K562 (cell line): Measurements from ENCODE around the gene MTFR2. TPM values are rescaled to one million over a fixed set of nuclear protein-coding genes. Genes with fewer than 3 reads are reported as not detected.

Source experiments
- CEBPB ChIP-seq: fragments of 450-650 bp; IDR thresholded peaks from 2 replicates; pipeline ENCODE4 v1.6.1; 2016; ENCODE audit warnings: missing genetic modification characterization, missing compliant biosample characterization
- EP300 ChIP-seq: IDR thresholded peaks from 2 replicates; pipeline ENCODE4 v1.6.1; 2012; ENCODE audit warnings: low read length, improper control_type of control experiment
- FUS ChIP-seq: fragments of 200-400 bp; formaldehyde crosslinking; optimal IDR thresholded peaks from 2 replicates; pipeline ENCODE3; 2017; ENCODE audit warnings: low read depth, low read length
- GABPA ChIP-seq: fragments of 200-800 bp; sonication (Bioruptor generic); conservative IDR thresholded peaks from 2 replicates; pipeline ENCODE4 v1.6.1; 2016; ENCODE audit warnings: low read depth, missing genetic modification characterization, missing compliant biosample characterization
- HDAC1 ChIP-seq, 2 experiments: fragments of 450-650 bp; IDR thresholded peaks; 2 replicates each; pipeline ENCODE4 v1.6.1; 2016 to 2017; ENCODE audit warnings: inconsistent platforms in 1 of 2, mild to moderate bottlenecking in 1 of 2, moderate library complexity in 1 of 2
- KLF1 ChIP-seq: fragments of 450-650 bp; IDR thresholded peaks from 2 replicates; pipeline ENCODE4 v1.6.1; 2016; ENCODE audit warnings: missing genetic modification characterization, missing compliant biosample characterization
- MCM2 ChIP-seq: fragments of 450-650 bp; IDR thresholded peaks from 2 replicates; pipeline ENCODE4 v1.6.1; 2017; ENCODE audit warnings: low read depth, mild to moderate bottlenecking
- NONO ChIP-seq, 2 experiments: fragments of 200-400 bp in 1 of 2; fragments of 450-650 bp in 1 of 2; formaldehyde crosslinking in 1 of 2; IDR thresholded peaks; 2 replicates each; pipeline ENCODE4 v1.6.1; 2017; ENCODE audit warnings: low read depth in 2 of 2, mild to moderate bottlenecking in 2 of 2, moderate library complexity in 2 of 2, low read length in 1 of 2
- SRSF3 ChIP-seq: fragments of 200-400 bp; formaldehyde crosslinking; IDR thresholded peaks from 2 replicates; pipeline ENCODE4 v1.6.1; 2016; ENCODE audit warnings: mild to moderate bottlenecking, low read length, moderate library complexity; ENCODE audit not compliant: insufficient read depth
- TEAD2 ChIP-seq: fragments of 450-650 bp; IDR thresholded peaks from 2 replicates; pipeline ENCODE4 v1.6.1; 2016; ENCODE audit warnings: missing genetic modification characterization, control low read depth, missing compliant biosample characterization
- ZNF354B ChIP-seq: fragments of 250-450 bp; sonication (Bioruptor Pico); IDR thresholded peaks from 2 replicates; pipeline ENCODE4 v1.4.0; 2020
- ZNF668 ChIP-seq: fragments of 250-450 bp; sonication (Bioruptor Pico); IDR thresholded peaks from 2 replicates; pipeline ENCODE4 v1.8.0; 2022; ENCODE audit warnings: mild to moderate bottlenecking, inconsistent platforms
- ZNF695 ChIP-seq: fragments of 450-650 bp; formaldehyde crosslinking; IDR thresholded peaks from 2 replicates; pipeline ENCODE4 v1.4.0; 2020; ENCODE audit warnings: mild to moderate bottlenecking, moderate library complexity
- polyA plus RNA-seq, 8 experiments: library from polyadenylated mRNA; depleted of rRNA in 4 of 8; stranded (reverse) in 5 of 8; unstranded in 3 of 8; fragments of >200 nt; fragmentation: Nextera tagmentation in 2 of 8; fragmentation: Illumina TruSeq in 1 of 8; extraction: Ambion mirVana in 2 of 8; extraction: Trizol in 1 of 8; gene quantifications; 2 replicates each; pipeline versions ENCODE4 v1.2.1 to v1.2.3, GENCODE V29; 2011 to 2014; ENCODE audit warnings: inconsistent platforms in 1 of 8, missing spikeins in 1 of 8
- total RNA-seq, 7 experiments: library from RNA; depleted of rRNA in 6 of 7; stranded (reverse); fragments of >200 nt in 6 of 7; fragmentation: Illumina TruSeq in 2 of 7; extraction: Trizol in 2 of 7; gene quantifications; 2 replicates each; pipeline versions ENCODE4 v1.2.1 to v1.2.3, GENCODE V29; 2011 to 2021; ENCODE audit warnings: low replicate concordance in 1 of 7
- TF ChIP-seq, protein P1 (sequence below): sonication (generic); formaldehyde crosslinking; IDR thresholded peaks from 2 replicates; pipeline ENCODE4 v1.8.0; 2022; ENCODE audit warnings: missing genetic modification reagents, mild to moderate bottlenecking, moderate library complexity, borderline replicate concordance
- TF ChIP-seq, protein P2 (sequence below): fragments of 450-650 bp; IDR thresholded peaks from 2 replicates; pipeline ENCODE4 v1.6.1; 2017; ENCODE audit warnings: antibody characterized with exemption, mild to moderate bottlenecking
- TF ChIP-seq, protein P3 (sequence below): fragments of 250-450 bp; sonication (Bioruptor Pico); IDR thresholded peaks from 2 replicates; pipeline ENCODE4 v1.5.0; 2021; ENCODE audit warnings: mild to moderate bottlenecking, moderate library complexity

MTFR2 gene
- total and polyA plus RNA-seq, 9 of the 15 experiments (the other 6 are each of a cell fraction or from before 2014, with no cell fraction given), result 10.1 to 63.3 (median 45.9) TPM

- TF ChIP-seq GABPA (tag), result peak; percentile 94
- TF ChIP-seq FUS, result no peak
- TF ChIP-seq, protein P1, sequence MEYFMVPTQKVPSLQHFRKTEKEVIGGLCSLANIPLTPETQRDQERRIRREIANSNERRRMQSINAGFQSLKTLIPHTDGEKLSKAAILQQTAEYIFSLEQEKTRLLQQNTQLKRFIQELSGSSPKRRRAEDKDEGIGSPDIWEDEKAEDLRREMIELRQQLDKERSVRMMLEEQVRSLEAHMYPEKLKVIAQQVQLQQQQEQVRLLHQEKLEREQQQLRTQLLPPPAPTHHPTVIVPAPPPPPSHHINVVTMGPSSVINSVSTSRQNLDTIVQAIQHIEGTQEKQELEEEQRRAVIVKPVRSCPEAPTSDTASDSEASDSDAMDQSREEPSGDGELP (CRISPR knock-in tag), result peak; percentile 46; the same call in 1 of the 2 replicates
- no peak for TF ChIP-seq CEBPB (tag)
- TF ChIP-seq SRSF3, result peak; percentile 76; the same call in 1 of the 2 replicates
- TF ChIP-seq ZNF695 (CRISPR knock-in tag), result 0 out of 2 replicates have a peak, but pooled peaks have one; percentile 45
- TF ChIP-seq HDAC1 (IDR thresholded peaks at IDR 0.05), result peak in 1 of 2 experiments; percentile 36; a peak in 2 of 4 replicates
- peak; percentile 55; the same call in 1 of the 2 replicates for TF ChIP-seq ZNF354B (CRISPR knock-in tag)
- TF ChIP-seq, protein P2, sequence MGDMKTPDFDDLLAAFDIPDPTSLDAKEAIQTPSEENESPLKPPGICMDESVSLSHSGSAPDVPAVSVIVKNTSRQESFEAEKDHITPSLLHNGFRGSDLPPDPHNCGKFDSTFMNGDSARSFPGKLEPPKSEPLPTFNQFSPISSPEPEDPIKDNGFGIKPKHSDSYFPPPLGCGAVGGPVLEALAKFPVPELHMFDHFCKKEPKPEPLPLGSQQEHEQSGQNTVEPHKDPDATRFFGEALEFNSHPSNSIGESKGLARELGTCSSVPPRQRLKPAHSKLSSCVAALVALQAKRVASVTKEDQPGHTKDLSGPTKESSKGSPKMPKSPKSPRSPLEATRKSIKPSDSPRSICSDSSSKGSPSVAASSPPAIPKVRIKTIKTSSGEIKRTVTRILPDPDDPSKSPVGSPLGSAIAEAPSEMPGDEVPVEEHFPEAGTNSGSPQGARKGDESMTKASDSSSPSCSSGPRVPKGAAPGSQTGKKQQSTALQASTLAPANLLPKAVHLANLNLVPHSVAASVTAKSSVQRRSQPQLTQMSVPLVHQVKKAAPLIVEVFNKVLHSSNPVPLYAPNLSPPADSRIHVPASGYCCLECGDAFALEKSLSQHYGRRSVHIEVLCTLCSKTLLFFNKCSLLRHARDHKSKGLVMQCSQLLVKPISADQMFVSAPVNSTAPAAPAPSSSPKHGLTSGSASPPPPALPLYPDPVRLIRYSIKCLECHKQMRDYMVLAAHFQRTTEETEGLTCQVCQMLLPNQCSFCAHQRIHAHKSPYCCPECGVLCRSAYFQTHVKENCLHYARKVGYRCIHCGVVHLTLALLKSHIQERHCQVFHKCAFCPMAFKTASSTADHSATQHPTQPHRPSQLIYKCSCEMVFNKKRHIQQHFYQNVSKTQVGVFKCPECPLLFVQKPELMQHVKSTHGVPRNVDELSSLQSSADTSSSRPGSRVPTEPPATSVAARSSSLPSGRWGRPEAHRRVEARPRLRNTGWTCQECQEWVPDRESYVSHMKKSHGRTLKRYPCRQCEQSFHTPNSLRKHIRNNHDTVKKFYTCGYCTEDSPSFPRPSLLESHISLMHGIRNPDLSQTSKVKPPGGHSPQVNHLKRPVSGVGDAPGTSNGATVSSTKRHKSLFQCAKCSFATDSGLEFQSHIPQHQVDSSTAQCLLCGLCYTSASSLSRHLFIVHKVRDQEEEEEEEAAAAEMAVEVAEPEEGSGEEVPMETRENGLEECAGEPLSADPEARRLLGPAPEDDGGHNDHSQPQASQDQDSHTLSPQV, result 0 out of 2 replicates have a peak, but pooled peaks have one; percentile 86
- TF ChIP-seq, protein P3, sequence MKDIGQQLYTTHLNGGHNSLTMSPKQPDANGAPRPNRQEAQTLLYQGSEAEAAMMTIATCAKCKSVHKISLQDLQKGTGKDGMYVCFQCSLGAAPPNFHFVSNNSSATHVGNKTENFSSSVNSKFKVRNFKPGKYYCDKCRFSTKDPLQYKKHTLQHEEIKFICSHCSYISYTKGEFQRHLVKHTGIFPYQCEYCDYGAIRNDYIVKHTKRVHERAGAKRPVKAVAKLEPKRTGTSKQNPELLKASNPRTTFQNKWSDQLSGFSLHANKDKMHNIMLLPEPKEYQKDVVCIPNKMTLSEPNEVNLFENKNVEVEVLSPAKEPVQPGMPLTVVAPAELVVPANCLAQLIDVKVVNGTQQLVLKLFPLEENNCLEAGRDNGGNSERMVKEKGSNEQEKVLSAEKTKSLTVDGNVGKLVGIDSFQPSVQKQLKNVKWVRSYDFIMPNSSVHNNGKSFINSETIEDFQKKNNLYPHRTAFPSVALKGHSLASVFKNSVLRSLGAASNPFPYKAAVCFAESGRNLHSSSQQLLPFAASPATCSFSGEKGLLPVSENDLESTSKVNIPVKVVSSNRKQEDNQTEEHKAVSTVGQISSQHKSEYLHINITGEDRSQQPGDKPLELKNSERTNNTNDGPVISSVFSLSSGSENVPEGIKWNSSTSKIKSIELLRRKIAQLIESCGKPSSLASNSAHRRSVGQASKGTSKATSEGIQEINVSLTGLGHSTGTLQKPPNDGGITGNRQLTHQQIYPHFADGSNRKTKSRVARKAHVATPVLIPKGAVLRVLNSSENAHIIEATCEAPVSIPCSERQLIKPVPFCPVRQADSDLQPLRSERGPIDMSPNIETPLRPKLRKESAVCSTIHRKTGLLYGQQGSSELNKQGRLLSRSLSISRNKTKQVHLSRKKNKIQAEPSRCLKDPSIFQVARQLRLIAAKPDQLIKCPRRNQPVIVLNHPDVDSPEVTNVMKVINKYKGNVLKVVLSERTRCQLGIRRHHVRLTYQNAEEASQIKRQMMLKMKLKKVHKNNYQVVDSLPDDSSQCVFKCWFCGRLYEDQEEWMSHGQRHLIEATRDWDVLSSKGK (CRISPR knock-in tag), result no peak
- TF ChIP-seq TEAD2 (tag), result no peak
- peak; percentile 81; the same call in 1 of the 2 replicates for TF ChIP-seq ZNF668 (CRISPR knock-in tag)
- TF ChIP-seq EP300, result peak; percentile 37; the same call in 1 of the 2 replicates
- peak; percentile 92 for TF ChIP-seq KLF1 (tag)
- peak in 1 of 2 experiments; percentile 51; a peak in 2 of 4 replicates for TF ChIP-seq NONO (IDR thresholded peaks at IDR 0.05; ENCODE audit: low read depth in 2 of 2, low read length in 1 of 2)
- TF ChIP-seq MCM2, result no peak
Measured at GRCh38 chr6:136289579-136290409, 39.7 kb upstream of the MTFR2 start, which contains the start of gene BCLAF1 (continued).
